Activated T-cell treated with anti-CD3 and anti-CD28 coated beads, Interleukin-2, amount 50 U/mL, for 1 hour (primary cell): ENCODE data around the gene NUDT3.
"Not testable (repeated sequence)": the region's sequence is repeated elsewhere in the genome, so short reads cannot be mapped to it uniquely, and the experiment has no call there.

Experiments
- DNase-seq: peaks from one replicate; pipeline ENCODE4 v3.0.0-alpha.2; 2020

The NUDT3 gene

DNA sequence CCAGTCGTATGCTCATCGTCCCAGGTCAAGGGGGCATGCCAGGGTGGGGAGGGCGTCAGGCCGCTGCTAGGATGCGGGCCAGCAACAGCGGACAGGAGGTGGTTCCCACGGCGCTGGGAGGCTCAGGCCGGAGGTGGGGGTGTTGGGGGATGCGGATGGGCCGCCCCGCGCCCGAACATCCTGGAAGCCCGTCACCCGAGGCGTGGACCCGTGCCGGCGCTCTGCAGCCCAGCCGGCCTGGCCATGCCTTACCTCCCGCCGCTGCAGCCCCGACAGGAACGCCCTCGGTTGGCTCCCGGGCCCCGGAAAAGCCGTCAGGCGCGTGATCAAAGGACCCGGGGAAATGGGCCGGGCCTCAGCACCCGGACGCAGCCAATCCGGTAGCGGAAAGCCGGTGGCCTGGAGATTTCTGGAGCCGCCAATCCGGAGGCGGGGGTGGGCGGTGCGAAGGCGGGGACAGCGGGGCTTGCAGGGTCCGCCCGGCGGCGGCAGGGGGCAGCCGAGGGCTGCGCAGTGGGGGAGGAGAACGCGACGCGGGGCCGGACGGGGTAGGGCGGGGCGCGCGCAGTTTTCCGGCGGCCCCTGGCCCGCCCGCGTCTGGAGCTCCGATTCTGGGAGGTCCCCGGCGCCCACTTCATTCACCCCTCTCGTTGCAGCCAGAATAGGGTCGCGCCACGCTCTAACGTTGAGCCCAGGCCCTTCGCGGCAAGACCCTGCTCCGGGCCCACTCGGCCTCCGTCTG lies 143.6 kb downstream of the NUDT3 start, which contains the start of gene SMIM29:
SMIM29 (minus strand) TSS at position 280 of the 742 bp plus-strand sequence. CDS start 1,215 bp downstream, outside the sequence.
- peak; percentile 99 for DNase-seq

DNA sequence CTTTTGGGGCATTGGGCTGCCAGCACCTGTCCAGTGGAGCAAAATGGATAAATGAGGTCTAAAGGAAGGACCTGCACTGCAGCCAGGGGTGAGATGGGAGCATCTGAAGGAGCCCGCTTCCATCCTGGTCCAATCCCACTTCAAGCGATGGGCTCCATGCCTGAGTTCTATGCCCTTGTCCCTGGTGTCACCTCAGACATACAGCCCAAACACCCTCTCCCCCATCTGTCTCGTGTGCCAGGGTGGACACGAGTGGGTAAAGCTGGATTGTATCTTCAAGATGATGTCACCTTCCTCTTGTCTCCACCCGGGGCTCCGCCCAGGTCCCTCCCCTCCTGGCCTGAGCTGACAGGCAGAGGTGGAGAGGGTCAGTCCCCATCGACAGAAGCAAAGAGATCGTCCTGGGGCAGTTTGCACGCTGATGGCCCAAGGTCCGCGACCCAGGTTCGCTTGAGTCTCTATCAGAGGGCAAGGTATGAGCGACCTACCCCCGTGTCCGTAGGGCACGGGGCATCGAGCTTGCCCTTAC lies 144.2 kb downstream of the NUDT3 start:
- peak; percentile 61 for DNase-seq

DNA sequence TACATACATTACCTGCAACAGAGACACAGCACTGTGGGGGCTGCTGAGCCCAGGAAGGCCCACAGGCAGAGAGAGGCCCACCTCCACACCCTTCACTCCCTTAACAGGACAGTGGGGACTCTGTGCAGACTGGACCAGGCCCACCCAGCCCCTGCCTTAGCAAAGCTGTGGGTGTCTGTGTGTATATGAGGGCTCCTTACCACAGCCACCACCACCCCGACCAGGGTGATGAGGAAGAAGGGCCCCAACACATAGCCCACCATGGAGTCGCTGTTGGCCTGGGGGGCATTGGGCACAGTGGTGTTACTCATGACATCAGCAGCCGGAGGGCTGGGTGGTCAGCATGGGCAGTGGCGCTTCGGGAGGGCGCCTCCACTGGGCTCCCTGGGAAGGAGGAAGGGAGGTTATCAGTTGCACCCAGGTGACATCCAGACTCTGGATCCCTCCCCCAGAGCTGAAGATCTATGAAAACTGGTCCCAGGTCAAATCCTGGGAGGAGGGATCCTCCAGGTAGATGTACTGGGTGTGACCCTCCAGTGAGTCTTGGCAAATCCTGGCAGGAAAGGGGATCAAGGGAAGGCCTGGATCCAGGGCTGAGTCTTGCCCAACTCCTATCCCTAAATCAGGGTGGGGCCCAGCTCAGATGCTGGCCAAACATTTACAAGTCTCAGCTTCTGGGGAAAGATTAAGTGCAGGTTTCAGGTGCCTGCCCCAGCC lies 144.8 kb downstream of the NUDT3 start:
- no peak for DNase-seq

DNA sequence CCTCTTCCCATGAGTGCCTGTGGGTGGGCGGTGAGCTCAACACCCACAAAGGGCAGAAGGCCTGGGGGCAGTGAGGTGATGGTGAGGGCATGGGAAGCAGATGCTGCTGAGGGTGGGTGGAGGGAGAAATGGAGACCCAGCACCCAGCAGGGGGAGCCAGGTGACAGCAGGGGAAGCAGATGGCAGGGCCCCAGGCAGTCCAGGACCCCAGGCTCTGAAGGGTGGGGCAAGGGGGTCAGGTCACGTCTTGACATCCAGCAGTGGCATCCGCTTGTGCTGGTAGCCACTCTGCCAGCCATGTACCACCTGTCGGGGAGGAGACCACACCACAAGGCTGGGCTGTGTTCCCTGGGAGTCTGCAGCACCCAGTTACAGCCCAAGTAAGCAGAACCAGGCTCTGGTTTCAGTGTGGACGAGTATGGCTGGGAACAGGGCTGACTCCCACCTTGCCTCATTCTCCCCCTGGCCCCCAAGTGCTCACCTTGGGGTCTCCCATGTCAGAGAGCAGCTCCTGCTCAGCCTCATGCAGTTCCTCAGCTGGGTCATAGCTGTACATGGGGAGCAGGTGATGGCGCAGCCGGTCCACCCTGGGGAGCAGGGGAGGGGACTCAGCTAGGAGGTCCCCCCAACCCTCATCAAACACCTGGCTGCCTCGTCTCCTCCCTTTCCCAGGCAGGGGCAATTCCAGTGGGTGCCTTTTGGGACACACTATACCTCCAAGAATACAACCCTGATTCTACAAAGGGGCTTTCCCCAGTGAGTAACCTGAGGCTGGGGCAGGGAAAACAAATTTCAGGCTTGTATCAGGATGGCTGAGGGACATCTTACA lies 145.7 kb downstream of the NUDT3 start:
- peak; percentile 65 for DNase-seq

DNA sequence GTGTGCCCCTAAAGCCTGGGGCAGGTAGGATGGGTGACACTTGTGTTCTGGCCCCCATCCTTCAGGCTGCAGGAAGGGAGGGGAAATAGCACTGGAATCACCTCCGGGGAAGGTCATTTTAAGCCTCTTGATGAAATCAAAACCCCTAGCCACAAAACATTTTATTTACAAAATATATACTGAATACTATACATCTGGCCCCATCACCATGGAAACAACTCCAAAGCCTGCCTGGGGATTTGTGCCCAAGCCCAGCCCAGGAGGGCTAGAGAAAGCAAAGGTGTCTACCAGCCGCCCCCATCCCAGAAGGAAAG lies 146.3 kb downstream of the NUDT3 start:
- DNase-seq: no peak

DNA sequence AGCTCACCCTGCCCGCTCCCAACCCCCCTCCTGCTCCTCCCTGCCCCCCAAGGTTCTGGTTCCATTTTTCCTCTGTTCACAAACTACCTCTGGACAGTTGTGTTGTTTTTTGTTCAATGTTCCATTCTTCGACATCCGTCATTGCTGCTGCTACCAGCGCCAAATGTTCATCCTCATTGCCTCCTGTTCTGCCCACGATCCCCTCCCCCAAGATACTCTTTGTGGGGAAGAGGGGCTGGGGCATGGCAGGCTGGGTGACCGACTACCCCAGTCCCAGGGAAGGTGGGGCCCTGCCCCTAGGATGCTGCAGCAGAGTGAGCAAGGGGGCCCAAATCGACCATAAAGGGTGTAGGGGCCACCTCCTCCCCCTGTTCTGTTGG lies 146.7 kb downstream of the NUDT3 start:
- DNase-seq: not testable (repeated sequence)

DNA sequence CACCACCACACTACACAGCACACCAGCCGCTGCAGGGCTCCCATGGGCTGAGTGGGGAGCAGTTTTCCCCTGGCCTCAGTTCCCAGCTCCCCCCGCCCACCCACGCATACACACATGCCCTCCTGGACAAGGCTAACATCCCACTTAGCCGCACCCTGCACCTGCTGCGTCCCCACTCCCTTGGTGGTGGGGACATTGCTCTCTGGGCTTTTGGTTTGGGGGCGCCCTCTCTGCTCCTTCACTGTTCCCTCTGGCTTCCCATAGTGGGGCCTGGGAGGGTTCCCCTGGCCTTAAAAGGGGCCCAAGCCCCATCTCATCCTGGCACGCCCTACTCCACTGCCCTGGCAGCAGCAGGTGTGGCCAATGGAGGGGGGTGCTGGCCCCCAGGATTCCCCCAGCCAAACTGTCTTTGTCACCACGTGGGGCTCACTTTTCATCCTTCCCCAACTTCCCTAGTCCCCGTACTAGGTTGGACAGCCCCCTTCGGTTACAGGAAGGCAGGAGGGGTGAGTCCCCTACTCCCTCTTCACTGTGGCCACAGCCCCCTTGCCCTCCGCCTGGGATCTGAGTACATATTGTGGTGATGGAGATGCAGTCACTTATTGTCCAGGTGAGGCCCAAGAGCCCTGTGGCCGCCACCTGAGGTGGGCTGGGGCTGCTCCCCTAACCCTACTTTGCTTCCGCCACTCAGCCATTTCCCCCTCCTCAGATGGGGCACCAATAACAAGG lies 147.3 kb downstream of the NUDT3 start:
- not testable (repeated sequence) for DNase-seq

DNA sequence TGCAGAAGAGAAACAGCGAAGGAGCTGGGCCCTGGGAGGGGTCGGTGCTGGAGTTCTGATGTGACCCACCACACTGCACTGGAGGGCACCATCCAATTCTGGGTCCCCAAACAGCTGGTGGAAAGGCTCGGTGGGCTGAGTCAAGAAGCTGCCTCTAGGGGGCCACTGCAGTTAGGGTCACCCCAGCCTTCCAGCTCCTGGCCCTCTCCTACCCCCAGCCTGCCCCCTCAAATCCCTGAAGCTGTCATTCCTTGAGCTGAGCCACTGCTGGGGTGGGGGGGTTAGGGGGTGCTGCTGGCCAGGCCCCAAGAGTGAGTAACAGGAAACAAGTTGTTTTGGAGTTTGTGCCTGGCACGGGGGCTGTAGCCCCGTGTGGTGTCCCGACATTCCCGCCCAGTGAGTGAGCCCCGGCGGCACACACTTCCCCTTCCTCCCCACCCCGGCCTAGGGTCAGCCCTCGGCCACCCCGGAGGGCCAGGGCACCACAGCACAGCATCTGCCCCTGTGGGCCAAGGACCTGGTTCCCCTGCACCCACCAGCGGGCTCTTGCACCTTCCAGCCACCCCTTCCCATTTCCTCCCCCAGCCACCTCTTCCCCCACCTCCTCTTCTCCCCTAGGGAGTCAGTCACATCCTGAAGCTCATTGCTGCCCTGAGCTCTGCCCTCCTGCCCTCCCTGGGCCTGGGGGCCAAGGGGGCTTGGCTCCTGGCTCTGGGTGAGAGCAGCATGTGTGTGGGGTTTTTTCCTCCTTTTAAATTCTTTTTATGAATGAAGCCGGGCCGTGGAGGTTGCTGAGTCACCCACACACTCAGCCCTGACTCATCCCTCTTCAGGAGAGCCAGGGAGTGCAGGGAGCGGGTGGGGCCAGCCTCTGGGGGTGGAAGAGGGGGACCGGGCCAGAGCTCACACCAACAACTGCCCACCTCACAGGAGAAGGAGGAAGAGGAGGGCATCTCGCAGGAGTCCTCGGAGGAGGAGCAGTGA lies 148.3 kb downstream of the NUDT3 start:
- peak; percentile 43 for DNase-seq

DNA sequence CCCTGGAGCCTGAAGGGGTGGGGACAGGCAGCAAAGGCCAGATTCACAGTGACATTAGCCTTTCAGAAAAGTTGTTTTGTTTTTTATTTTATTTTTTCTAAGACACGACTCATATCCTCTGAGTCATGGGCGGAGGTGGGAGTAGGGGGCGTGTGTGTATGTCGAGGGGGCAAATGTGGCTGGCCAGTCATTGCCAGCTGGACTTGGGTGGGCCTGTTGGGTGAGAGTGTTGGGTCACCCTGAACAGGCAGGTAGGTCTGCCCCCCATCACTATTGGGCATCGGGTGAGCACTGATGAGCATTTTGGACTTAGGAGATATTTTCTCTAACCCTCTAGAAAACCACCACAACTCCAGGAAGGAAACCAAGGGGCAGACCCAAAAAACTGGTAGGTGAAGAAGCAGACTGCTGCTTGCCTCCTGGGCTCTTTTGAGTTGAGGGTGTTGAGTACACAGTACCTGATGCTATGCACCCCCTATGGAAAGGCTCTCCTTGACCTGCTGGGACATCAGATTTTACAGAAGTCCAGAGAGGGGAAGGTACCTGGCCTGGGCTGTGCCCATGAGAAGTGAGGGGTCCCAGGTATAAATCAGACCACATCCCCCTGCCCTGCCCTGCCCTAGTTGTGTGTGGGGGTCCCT lies 149.2 kb downstream of the NUDT3 start:
- no peak for DNase-seq

DNA sequence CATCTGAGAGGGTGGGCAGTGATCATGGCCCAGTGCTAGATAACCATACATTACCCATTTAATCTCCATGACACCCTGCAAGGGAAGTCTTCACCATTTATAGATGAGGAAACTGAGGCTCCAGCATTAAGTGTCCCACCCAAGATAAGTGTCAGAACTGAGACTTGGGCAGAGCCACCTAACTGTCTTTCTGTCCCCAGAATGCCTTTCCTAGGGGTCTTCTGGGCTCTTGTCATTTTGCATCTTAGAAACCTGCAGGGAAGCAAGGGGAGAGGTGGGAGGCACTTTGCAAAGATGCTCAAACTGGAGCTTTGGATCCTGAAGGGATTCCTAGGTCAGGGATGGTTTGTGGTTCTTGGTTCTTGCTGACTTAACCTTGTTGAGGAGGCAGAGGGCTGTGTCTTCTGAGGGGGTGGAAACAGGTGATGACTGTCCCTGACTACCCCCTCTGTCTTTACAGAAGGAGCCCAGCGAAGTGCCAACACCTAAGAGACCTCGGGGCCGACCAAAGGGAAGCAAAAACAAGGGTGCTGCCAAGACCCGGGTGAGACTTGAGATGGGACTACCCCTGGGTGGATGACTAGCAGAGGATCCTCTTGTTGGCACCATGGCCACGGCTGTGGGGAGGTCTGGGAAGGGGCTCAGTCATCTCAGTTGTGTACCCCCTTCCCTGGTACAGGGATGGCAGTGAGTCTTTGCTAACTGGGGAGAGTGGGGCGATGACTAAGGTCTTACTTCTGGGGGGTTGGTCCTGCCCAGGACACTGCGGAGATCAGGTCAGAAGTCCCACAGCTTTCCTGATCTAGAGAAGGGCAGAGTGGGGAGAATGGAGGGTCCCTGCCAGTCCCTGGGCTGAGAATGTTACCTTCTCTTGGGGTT lies 150.0 kb downstream of the NUDT3 start:
- no peak for DNase-seq

DNA sequence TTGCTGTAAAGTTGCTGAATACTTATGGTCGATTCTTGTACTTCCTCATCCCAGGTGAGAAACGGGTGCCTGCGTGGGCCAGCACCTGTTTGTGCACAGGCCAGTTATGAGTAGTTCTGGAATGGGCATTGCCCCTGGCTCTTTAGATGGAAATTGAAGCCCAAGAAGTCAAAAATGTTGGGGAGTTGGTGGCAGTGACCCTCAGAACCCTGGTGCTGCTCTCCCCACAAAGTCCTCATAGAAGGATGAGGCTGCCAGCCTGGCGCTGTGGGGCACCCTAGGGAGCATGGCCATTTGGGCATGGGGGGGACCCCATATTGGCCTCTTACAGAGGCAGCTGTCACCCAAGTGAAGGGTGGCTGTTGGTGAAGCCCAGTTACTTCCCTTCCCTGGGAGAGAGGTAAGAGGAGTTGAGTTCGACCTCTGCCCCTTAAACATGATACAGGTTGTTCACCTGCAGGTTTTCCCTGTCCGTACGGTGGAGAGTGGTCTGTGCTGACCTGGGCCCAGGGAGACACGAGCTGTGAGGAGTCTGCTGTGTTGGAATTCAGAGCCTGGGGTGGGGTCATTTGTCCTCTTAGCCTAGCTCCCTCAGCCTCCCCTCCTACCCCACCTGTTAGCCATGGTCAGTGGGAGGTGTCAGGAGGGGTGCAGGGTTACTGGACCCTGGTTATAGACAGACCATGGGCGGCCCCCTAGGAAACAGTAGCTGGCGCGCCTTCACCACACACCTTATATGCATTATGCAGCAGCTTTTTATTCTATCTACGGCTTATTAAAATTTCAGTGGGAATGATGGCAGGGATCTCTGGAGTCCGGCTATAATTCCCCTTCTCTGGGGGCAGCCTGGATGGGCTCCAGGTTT lies 150.9 kb downstream of the NUDT3 start:
- DNase-seq: no peak

DNA sequence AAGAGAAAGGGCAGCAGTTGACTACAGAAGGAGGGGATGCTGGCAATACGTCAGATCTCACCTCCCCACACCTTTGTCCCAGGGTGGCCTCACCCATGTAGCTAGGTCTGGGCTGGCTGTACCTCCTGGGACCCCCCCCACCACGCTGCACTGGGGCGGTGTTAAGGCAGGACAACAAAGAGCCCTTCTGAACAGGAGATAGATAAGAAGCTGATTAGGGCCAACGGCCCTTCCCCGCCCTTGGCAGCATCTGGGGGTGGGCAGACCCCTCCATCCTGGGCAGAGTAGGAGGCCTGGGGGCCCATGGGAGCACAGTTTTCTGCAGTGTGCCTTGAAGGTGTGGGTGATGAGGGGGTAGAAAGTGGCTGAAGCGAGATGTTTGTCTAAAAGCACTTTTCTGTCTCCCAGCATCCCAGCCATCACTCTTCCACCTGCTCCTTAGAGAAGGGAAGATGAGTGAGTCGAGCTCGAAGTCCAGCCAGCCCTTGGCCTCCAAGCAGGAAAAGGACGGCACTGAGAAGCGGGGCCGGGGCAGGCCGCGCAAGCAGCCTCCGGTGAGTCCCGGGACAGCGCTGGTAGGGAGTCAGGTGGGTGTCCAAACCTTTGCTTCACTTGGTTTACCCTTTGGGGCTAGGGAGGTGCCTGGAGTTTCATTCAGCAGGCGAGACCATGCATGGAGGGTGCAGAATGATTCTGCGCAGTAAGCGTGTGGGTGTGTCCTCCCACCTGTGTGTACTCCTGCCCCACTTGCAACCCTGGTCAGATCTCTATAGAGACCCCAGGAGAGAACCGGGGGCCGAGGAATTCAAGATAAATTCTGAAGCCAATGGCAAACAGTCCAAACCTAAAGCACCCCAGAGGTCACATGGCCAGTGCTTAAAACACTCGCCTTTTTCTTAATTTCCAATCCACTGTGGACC lies 151.9 kb downstream of the NUDT3 start:
- no peak for DNase-seq

DNA sequence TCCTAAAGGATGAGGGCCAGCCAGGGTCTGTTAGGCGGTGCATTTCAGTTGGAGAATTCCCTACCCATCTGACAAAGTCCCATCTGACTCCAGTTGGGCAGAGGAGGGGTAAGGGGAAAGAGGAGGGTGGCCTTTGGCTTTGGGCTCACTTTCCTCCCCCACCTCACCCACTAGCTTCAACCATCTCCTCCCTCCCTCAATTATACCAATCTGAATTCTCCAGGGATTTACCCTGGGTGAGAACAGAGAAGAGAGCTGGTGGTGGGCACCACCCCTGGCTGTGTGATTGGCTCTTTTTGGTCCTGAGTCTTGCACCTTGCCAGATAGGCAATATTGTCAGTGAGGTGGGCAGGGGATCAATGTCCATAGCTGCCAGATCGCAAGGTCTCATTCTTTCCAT lies 152.6 kb downstream of the NUDT3 start:
- DNase-seq: no peak

DNA sequence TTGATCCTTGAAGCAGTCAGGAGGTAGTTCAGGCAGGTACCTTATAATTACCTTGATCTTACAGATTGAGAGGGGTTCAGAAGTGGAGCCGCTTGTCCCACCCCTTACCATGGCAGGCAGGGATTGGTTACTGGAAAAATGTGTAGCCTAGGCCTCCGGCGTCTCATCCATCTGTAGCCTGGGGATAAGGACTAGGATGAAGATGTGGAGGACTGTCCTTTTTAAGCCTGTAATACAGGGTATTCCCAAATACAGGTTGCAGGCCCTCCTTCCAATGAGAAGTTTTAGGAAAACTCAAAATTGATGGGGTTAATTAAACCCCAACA lies 153.0 kb downstream of the NUDT3 start:
- DNase-seq: no peak

DNA sequence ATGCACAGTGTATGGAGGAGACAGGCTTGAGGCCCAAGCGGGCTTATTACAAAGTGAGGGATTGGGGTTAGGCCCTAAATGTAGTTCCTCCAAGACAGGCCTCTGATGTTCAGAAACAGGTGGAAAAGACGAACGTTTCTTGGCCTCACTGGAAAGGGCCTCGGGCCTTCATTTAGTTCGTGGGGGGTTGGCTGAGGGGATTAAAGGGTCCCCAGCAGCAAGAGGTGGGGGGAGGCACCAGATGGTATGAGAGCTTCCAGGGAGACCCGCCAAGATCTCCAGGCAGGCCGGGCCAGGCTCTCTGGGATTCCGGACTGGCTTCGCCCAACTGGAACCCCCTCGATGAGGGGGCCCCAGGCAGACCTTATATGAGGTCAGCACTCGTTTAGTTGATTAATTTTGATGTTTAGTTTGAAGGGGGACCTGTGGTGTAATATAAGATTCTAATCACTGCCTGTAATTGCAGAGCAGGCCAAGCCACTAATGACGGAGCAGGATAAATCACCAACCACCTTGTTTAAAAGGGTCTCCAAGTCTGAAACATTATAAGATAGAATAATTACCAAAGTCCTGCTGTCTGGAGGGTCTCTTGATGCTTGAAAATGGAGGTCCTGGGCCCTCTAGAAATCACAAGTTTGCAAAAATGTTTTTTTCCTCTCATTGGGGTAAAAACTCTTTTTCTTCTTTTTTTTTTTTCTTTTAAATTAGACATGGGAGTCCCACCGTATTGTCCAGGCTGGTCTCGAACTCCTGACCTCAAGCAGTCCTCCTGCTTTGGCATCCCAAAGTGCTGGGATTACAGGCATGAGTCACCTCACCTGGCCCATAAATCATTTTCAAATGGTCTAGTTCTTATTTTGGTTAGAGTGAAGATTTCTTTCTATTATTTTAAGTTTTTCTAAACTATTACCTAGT lies 153.6 kb downstream of the NUDT3 start:
- DNase-seq: no peak

DNA sequence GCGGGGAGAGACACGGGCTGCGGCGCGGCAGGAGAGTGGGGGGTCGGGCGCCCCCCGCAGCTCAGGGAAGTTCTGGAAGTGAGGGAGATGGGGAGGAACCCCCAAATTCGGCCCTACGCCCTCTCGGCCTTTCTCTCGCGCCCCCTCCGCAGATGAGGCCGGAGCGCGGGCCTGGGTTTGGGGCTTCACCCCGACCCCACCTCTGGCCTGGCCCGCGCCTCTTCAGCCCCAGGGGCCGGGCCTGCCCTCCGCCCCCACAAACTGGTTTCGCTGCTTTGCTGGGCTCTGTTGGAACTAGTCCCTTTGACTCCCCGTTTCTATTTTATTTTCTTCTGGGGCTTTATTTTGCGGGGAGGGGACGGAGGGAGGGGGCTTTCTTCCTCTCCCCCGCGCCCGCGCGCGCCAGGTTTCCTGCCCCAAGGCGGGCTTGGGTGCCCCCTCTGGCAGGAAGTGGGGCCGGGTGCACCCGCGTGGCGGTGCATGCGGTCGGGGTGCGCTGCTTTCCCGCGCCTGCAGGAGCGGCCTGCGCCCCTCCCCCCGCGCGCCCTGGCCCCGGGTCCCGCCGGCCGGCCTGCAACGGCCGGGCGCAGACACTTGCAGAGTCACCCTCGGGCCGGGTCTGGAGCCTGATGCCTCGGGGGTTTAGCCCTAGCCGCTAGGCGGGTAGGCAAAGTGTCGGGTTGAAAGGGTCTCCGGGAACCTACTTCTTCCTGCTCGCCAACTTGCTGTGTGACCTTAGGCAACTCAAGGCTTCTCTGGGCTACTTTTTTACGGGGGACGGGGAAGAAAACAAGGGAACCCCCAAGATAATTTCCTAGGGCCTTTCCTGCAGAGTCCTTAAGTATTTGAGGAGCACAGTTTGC lies 154.5 kb downstream of the NUDT3 start:
- peak; percentile 75 for DNase-seq
